ENCODE data around the gene CC2D1B.
"Not testable (repeated sequence)": the region's sequence is repeated elsewhere in the genome, so short reads cannot be mapped to it uniquely, and the experiment has no call there.

Gene CC2D1B, protein sequence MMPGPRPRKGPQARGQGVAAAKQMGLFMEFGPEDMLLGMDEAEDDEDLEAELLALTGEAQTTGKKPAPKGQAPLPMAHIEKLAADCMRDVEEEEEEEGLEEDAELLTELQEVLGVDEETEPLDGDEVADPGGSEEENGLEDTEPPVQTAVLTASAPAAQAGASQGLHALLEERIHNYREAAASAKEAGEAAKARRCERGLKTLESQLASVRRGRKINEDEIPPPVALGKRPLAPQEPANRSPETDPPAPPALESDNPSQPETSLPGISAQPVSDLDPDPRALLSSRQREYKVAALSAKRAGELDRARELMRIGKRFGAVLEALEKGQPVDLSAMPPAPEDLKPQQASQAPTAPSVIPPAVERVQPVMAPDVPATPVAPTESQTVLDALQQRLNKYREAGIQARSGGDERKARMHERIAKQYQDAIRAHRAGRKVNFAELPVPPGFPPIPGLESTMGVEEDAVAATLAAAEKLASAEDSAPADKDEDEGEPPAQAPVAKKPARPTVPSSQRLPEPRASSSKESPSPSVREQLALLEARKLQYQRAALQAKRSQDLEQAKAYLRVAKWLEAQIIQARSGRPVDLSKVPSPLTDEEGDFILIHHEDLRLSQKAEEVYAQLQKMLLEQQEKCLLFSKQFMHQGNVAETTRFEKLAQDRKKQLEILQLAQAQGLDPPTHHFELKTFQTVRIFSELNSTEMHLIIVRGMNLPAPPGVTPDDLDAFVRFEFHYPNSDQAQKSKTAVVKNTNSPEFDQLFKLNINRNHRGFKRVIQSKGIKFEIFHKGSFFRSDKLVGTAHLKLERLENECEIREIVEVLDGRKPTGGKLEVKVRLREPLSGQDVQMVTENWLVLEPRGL

DNA sequence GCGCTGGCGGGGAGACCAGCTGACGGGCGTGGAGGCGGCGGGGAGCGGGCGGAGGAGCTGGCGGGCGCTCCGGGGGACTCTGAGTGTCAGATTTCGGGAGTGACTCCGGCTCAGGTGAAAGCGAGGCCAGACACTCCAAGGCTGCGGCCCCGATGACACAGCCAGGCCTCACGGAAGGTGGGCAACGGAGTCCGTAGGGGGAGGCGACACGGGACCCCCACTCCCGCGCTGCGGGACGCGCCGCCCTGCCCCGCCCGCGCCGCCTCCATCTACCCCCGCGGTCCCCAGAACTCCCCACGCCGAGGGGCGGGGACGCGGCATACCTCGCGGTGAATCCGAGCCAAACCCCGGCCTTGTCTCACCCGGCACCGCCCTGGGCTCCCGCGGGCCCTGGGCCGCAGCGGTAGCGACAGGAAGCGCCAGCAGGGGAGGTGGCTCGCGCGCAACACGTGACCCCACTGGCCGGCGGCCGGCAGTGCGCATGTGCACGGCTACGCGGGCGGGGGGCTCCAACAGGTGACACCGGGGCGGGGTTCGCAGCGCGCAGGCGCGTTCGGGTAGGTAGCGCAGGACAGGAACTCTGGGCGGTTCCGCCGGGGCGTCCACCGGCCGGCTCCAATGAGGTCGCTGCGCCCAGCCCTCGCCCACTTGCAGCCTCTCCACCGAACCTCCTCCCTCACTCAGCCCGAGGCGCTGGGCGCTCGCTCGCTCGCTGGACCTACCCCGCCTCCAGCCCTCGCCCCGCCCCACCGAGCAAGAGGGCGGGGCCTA lies at the start of gene CC2D1B:
TSS of gene CC2D1B (minus strand) at position 460 of the 771 bp plus-strand sequence. CDS start 1,585 bp downstream, outside the sequence.
- peak; percentile 96 for DNase-seq

DNA sequence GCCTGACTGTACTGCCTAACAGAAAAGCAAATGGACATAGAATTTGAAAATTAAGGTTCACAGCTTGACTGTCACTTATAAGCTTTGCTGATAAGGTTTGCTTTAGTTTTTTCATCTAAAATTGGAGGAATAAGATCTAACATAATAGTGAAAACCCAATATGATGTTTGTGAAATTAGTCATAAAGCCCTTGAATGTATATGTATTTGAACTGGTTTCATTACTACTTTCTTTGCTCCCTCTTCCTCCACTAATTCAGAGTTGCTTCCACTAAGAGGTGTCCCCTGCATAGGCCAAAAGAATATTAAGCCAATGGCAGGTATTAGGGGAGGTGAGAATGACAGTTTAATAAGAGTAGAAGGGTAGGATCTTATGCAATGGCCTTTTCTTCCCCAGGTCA lies 48.9 kb upstream of the CC2D1B start:
- DNase-seq = no peak

DNA sequence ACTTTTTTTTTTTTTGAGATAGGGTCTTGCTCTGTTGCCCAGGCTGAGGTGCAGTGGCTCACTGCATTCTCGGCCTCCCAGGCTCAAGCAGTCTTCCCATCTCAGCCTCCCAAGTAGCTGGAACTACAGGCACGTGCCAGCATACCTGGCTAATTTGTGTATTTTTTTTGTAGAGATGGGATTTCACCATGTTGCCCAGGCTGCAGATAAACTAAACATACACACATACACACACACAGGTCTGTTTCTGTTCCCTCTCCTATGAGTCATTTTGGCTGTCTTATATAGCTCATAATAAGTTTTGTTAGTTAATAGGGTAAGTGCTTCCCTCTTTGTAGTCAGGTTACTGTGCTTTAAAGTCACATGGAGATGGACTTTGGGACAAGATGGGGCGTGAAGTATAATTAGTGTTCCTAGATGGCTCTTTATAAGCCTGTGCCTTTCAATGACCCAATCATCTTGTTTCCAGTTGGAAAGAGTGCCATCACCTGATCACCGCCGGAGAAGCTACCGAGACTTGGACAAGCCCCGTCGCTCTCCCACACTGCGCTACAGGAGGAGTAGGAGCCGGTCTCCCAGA lies 47.5 kb upstream of the CC2D1B start:
- no peak for DNase-seq

DNA sequence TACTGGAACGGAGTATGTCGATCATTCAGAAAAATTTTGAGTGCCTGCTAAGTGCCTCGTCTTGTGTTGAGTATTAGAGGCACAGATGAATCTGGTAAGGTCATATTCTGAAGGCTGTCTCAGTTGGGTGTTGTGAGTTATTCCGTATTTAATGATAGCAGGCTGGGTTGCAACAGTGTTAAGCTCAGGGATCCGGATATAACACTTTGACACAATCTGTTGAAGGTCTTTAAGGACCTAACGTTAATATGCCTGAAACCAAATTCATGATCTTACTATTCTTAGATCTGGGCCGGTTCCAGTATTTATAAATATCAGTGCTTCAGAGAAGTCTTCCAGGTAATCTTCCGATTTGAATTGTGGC lies 39.0 kb upstream of the CC2D1B start:
- DNase-seq = no peak

DNA sequence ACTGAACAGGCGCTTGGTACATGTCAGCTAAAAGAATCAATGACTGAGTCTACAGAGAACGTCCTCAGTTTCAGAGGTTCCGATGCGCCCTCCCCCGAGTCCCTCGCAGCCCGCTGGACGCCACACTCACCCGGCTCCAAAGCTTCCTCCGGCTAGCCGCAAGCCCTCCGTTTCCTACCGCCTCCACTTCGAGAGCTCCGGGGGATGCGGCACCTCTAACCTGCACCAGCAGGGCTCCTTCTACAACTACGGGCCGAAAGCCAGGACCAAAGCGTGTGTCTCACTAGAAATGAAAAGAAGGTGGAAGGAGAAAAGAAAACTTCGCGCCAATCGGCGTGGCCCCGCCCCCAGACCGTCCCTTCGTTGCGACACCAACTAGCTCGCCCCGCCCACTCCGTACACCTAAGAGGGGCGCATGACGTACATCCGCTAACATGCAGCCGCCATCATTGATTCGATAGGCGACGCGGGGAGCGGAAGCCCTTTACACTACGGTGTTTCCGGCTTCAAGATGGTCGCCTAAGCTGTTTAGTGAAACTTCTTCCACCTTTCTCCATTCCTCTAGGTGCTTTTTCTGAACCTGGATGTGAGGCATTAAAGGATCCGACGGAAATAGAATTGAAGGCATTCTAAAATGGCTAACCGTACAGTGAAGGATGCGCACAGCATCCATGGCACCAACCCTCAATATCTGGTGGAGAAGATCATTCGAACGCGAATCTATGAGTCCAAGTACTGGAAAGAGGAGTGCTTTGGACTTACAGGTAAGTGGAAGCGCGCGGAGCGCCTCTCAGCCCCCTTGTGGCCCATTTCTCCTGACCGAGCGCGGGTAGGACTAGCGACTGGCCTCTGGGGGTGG lies 38.3 kb upstream of the CC2D1B start, which contains the start of the genes ORC1 and PRPF38A:
TSS of gene ORC1 (minus strand) at position 308 of the 859 bp plus-strand sequence. CDS start 2,200 bp downstream, outside the sequence.
TSS of gene PRPF38A (plus strand) at position 487 of the 859 bp plus-strand sequence. CDS start at position 635, 148 bp downstream.
- DNase-seq = peak; percentile 99

DNA sequence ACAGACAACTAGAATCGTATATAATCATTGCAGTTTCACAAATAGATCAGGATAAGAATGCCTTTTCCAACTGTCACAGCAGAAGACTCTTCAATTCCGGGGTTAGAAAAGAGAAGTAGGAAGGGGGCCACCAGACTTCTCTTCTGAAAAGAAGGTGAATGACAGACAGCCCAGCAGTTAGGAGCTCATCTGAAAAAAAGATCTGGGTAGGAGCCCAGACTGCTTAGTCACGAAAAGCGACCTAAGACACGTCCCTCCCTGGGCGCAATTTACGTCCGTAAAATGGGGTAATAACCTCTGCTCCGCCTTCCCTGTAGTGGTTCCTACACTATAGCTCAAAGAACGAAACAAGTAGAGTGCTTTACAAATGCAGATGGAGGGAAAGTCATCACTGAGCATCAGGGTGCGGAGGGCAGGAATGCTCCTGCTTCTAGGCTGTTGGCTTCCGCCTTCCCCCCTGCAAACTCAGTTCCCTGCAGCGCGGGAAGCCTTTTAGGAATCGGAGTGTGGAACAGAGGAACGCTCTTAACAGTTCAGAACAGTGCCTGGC lies 37.6 kb upstream of the CC2D1B start:
- no peak for DNase-seq

DNA sequence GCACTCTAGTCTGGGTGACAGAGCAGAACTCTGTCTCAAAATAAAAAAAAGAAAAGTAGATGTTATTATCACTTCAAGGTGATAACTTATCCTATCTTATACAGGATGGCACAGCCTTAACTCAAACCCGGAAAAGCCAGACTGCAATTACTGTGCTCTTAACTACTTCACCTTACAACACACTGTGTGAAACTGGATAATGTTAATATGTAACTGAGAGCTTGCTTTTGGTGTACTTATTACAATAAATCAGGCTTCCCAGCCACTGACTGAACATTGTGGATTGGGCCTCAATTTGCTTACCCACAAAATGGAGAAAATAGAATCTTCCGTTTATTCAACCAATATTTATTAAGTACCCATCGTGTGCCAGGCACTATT lies 36.8 kb upstream of the CC2D1B start:
- no peak for DNase-seq

DNA sequence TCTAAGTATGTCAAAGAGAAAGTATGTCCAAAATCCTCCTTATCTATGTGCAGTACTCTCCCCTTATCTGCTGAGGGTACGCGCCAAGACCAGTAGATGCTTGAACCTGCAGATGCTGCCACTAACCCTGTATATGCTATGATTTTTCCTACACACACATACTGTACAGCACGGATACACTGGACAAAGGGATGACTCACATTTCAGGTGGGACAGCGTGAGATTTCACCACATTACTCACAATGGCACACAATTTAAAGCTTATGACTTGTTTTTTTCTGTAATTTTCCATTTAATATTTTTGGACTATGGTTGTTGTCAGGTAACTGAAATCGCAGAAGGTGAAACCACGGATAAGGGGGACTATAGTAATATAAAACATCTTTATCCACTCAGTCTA lies 34.1 kb upstream of the CC2D1B start:
- DNase-seq = no peak

DNA sequence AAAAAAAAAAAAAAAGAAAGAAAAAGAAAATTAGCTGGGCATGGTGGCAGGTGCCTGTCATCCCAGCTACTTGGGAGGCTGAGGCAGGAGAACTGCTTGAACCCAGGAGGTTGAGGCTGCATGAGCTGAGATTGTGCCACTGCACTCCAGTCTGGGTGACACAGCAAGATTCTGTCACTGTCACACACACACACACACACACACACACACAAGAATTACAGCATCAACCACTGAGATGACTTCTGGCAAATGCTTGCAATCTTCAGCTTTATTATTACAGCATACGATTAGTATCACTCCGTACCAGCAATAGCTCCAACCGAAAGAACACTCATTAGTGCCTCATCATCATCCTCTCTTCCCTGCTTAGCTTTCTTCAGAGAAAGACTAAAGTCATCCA lies 33.6 kb upstream of the CC2D1B start:
- no peak for DNase-seq

DNA sequence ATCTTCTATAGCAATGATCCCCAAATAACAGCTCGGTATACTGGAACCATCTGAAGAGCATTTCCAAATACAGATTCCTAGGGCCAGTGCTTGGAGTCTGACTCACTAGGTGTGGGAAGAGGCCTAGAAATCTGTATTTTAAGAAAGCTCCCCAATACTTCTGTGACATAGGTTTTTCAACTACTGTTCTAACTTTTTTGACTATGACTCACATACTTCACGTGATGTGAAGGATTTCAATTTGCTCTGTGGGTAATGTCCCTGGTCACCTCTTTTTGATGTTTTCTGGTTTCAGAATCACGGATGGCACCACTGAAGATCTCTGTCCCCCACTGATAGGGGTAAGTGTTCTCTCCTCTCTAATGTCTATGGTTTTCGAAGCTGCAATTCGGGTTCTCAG lies 27.2 kb upstream of the CC2D1B start:
- DNase-seq = no peak

DNA sequence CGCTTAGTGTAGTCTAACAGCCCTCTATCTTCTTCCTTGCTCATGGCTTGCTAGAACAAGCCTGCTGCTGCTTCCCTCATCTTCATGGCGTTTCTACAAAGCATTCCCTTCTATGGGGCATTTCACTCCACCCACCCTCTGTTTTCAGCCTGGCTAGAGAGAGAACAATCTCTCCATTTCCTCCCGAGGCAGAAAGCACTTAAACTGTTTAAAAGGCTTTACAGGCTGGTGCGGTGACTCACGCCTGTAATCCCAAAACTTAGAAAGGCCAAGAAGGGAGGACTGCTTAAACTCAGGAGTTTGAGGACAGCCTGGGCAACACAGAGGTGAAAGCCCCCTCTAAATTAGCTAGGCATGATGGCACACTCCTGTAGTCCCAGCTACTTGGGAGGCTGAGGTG lies 20.5 kb upstream of the CC2D1B start:
- DNase-seq = no peak

DNA sequence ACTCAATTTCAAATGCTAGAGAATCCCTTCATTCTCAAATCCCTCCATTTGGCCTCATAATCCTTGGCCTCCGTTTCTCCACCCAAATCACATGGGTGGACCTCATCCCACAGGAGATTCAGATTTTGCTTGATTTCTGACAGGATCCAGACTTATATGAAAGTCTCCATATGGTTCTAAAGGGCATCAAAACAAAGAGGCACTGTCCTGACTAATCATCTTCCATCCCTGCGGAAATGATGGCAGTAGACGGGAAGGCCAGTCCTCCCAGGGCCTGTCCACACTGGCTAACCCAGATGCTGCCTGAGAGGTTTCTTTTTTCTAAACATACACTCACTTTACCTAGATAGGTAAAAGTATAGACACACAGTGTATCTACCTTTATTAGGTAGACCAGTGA lies 19.4 kb upstream of the CC2D1B start:
- no peak for DNase-seq

DNA sequence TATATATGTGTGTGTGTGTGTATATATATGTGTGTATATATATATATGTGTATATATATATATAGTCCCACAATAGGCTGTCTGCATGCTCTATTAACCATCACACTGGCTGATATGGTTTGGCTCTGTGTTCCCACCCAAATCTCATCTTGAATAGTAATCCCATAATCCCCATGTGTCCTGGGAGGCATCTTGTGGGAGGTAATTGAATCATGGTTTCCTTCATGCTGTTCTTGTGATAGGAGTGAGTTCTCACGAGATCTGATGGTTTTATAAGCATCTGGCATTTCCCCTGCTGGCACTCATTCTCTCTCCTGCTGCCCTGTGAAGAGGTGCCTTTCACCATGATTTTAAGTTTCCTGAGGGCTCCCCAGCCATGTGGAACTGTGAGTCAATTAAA lies 3.8 kb upstream of the CC2D1B start:
- not testable (repeated sequence) for DNase-seq

DNA sequence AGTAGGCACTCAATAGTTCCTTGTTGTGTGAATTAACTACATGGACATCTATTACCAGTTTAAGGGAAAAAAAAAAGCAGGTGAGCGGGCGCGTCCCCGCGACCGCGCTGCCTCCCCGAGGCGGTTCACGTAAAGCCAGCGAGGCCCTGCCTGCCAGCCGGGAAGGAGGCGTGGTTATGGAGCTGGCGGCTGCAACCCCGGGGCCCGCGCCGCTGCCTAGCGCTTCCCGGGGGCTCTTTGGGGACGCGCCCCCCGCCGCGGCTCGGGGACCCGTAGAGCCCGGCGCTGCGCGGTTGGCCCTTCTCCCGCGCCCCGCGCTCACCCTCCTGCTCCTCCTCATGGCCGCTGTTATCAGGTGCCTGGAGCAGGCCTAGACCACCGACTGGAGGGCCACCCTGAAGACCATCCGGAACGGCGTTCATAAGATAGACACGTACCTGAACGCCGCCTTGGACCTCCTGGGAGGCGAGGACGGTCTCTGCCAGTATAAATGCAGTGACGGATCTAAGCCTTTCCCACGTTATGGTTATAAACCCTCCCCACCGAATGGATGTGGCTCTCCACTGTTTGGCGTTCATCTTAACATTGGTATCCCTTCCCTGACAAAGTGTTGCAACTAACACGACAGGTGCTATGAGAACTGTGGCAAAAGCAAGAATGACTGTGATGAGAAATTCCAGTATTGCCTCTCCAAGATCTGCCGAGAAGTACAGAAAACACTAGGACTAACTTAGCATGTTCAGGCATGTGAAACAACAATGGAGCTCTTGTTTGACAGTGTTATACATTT lies 2.6 kb upstream of the CC2D1B start:
- peak; percentile 70 for DNase-seq

DNA sequence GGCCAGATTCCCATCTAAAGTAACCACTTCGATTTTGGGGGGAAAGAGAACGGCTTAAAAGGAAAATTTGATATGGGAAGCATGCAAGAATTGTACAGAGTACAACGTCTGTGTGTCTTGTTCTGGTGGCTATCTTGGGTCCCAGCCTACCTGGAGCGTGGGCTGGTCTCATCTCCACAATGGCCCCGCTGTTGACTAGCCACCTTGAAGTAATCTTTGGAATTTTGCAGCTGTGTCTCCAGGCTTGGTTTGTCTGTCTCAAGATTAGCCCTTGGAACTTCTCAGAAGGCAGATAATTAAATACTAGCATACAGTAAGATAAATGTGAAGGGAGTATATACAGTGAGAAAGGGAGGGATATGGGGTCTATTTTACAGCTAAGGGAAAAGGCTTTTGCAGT lies 1.3 kb upstream of the CC2D1B start:
- DNase-seq = no peak

DNA sequence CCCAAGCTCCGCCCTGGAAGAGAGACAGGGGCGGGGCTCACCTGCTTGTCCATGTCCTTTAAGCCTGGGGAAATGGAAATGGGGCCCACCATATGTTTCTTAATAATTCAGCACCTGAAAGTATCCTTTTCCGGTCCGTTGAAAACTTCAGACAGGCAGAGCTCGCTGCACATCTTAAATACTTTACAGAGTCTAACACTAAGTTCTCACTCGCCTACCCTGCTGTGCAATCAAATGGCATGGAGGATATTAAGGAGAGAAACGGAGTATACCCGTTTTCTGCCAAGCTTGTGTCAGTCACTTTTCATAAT lies 467 bp upstream of the CC2D1B start:
- DNase-seq = no peak

DNA sequence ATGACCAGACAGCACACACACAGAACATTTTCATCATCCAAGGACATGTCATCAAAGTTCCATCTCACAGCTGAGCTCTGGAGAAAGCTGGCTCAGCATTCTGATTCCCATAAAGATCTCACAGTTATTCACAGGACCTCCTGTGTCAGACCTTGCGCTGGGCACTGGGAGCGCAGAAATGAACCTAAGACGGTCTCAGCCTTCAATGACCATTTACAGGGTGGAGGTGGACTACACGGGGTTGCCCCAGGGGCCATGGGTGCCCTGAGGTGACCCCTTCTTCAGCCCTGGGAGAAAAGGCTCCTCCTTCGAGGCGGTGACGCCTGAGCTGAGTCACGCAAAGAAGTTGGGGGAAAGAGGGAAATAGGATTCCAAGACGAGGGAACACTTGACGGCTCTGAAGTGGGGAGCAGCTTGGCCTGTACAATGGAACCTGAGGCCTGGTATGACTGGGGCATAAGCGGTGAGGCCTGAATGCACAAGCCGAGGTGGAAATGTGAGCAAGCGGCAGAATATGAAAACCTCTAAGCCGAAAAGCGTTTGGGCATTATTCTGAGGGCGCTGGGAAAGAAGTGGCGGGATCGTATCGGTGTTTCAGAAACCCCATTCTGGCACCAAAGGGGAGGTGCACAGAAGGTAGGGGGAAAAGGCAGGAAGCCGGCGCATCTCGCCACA lies 797 bp downstream of the CC2D1B start:
- DNase-seq = no peak

DNA sequence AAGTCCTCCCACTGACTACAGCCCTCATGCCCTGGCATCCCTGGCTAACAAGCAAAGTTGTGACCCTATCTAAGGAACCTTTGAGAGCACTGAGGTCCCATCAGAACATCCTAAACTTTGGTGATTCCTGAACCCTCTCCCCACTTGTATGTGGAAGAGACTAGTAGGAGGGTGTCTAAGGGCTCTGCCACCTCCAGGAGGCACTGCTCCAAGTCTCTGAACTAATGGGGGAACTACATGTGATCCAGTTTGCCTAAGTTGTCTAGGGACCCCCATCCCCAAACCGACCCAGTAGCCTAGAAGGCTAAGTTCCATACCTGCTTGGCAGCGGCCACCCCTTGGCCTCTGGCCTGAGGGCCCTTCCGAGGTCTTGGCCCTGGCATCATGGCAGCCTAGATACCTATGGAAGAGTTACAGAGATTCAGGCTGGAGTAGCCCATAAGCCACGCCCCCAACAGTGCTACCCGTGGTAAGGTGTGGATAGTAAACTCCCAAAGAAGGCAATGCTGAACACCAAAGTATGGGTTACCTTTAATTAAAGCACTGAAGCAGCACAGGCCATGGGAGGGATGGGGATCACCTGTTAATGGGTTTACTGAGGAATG lies 1.7 kb downstream of the CC2D1B start:
- DNase-seq = no peak

DNA sequence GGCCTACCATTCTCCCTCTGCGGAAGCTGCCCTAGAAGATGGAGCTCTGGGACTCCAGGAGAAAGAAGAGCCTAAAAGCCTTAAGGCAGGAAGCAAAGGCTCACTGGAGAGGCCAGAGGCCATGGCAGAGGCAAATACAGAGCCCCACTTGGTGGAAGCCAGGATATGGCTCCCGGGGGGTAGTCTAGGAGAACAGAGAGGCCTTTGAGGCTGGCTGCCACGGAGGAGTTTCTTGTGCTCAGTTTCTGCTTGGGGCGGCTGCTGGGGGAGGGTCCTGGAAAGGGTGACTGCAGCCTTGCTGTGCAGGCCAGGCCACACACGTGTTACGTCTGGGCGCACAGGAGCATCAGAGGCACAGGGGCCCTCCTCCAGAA lies 5.4 kb downstream of the CC2D1B start:
- DNase-seq = no peak
